DMS153 treated with DMSO at 0.1 percent for 48 hours (cell line): Measurements from ENCODE around the gene ATXN1.
"Not testable (repeated sequence)": the region's sequence is repeated elsewhere in the genome, so short reads cannot be mapped to it uniquely, and the experiment has no call there.

ENCODE experiments used
- DNase-seq: peaks from one replicate; lab custom pipeline; 2025; ENCODE audit not compliant: unreplicated experiment; lab: John Stamatoyannopoulos, UW

The ATXN1 gene

GRCh38 chr6:16725145-16725864, 36.0 kb downstream of the ATXN1 start:
- DNase-seq = no peak

- no peak for DNase-seq
Measured at GRCh38 chr6:16723826-16724225, 37.4 kb downstream of the ATXN1 start.

- no peak for DNase-seq
Measured at GRCh38 chr6:16723402-16723801, 37.9 kb downstream of the ATXN1 start.

- no peak for DNase-seq
Measured at GRCh38 chr6:16722630-16723029, 38.6 kb downstream of the ATXN1 start.

- DNase-seq = no peak
Measured at GRCh38 chr6:16721977-16722376, 39.3 kb downstream of the ATXN1 start.

- DNase-seq = no peak
Measured at GRCh38 chr6:16720861-16721260, 40.4 kb downstream of the ATXN1 start.

GRCh38 chr6:16719488-16719887, 41.8 kb downstream of the ATXN1 start:
- no peak for DNase-seq

- DNase-seq = no peak
Measured at GRCh38 chr6:16718356-16718755, 42.9 kb downstream of the ATXN1 start.

GRCh38 chr6:16717275-16717942, 43.9 kb downstream of the ATXN1 start:
- DNase-seq = no peak

GRCh38 chr6:16716321-16716858, 44.9 kb downstream of the ATXN1 start:
- DNase-seq = no peak

GRCh38 chr6:16713597-16713996, 47.7 kb downstream of the ATXN1 start:
- no peak for DNase-seq

GRCh38 chr6:16712931-16713484, 48.3 kb downstream of the ATXN1 start:
- no peak for DNase-seq

- no peak for DNase-seq
Measured at GRCh38 chr6:16712255-16712930, 48.9 kb downstream of the ATXN1 start.

GRCh38 chr6:16711546-16712254, 49.6 kb downstream of the ATXN1 start:
- no peak for DNase-seq

- no peak for DNase-seq
Measured at GRCh38 chr6:16706911-16707783, 54.1 kb downstream of the ATXN1 start.

GRCh38 chr6:16706491-16706890, 54.8 kb downstream of the ATXN1 start:
- not testable (repeated sequence) for DNase-seq

GRCh38 chr6:16706029-16706428, 55.2 kb downstream of the ATXN1 start:
- DNase-seq = no peak

GRCh38 chr6:16705081-16705993, 55.9 kb downstream of the ATXN1 start:
- DNase-seq = no peak
